Uterus (tissue), 2 donors: ENCODE measurements around the gene ARMC2.

Experiments
- CTCF ChIP-seq, 4 experiments: fragments of 200-600 bp in 2 of 4; fragments of 450-650 bp in 2 of 4; sonication (generic) in 2 of 4; IDR thresholded peaks; one replicate each; pipeline ENCODE4 v1.5.1; 2016 to 2019; ENCODE audit warnings: antibody characterized with exemption in 4 of 4, mild to moderate bottlenecking in 2 of 4, moderate library complexity in 1 of 4
- POLR2A ChIP-seq, 2 donors: fragments of 450-650 bp; IDR thresholded peaks; one replicate each; pipeline ENCODE4 v1.6.1; 2016; ENCODE audit warnings: antibody characterized with exemption in 2 of 2, mild to moderate bottlenecking in 1 of 2, moderate library complexity in 1 of 2

DNA sequence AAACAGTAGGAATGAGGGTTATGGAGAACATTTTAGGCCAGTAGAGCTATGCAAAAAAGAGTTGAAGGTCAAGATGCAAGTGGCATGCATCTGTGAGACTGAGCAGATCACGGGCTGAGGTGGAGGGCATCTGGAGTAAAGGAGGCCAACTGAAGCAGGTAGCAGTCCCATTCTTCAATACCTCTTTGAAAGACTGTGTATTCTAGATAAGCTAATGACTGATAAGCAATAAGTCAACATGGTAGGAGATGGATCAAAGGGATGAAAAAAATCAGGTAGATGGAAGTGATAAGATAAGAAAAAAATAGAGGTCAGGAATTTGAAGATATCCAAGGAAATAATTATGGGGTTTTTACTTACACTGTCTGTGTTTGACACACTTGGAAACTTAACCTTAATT is 55.6 kb downstream of the ARMC2 start:
- no peak for TF ChIP-seq CTCF (IDR thresholded peaks at IDR 0.05)
- TF ChIP-seq POLR2A (IDR thresholded peaks at IDR 0.05): no peak
